ENCODE measurements around the gene CACNG7.
"Not testable (repeated sequence)": the region's sequence is repeated elsewhere in the genome, so short reads cannot be mapped to it uniquely, and the experiment has no call there.

CACNG7 gene

GRCh38 chr19:53906211-53907192 is 2.6 kb upstream of the CACNG7 start:
- DNase-seq = no peak

- no peak for DNase-seq
These were observed 1.9 kb upstream of the CACNG7 start for GRCh38 chr19:53907193-53907581.

GRCh38 chr19:53907690-53908089 is 1.4 kb upstream of the CACNG7 start:
- DNase-seq = no peak

- DNase-seq = peak; percentile 1
These were observed 758 bp upstream of the CACNG7 start for GRCh38 chr19:53908106-53908934.

- no peak for DNase-seq
These were observed 542 bp downstream of the CACNG7 start for GRCh38 chr19:53909471-53910169.

- DNase-seq = no peak
These were observed 1.1 kb downstream of the CACNG7 start for GRCh38 chr19:53910170-53910518.

- no peak for DNase-seq
These were observed 3.6 kb downstream of the CACNG7 start for GRCh38 chr19:53912653-53913052.

- DNase-seq = no peak
These were observed 5.9 kb downstream of the CACNG7 start for GRCh38 chr19:53915000-53915399.

- DNase-seq = no peak
These were observed 6.9 kb downstream of the CACNG7 start for GRCh38 chr19:53916004-53916403.

- DNase-seq = no peak
These were observed 8.3 kb downstream of the CACNG7 start for GRCh38 chr19:53917356-53917755.

- no peak for DNase-seq
These were observed 18.7 kb downstream of the CACNG7 start for GRCh38 chr19:53927739-53928138.

GRCh38 chr19:53936029-53936428 is 27.0 kb downstream of the CACNG7 start:
- DNase-seq = no peak

- no peak for DNase-seq
These were observed 33.1 kb downstream of the CACNG7 start for GRCh38 chr19:53942001-53942786.

GRCh38 chr19:53944416-53944815 is 35.3 kb downstream of the CACNG7 start:
- DNase-seq = no peak

- DNase-seq = no peak
These were observed 35.9 kb downstream of the CACNG7 start for GRCh38 chr19:53944933-53945332.

GRCh38 chr19:53945441-53945840 is 36.4 kb downstream of the CACNG7 start:
- no peak for DNase-seq

GRCh38 chr19:53945998-53946397 is 36.9 kb downstream of the CACNG7 start:
- DNase-seq = no peak

GRCh38 chr19:53947624-53948023 is 38.5 kb downstream of the CACNG7 start:
- no peak for DNase-seq

GRCh38 chr19:53948611-53949010 is 39.5 kb downstream of the CACNG7 start:
- not testable (repeated sequence) for DNase-seq

- no peak for DNase-seq
These were observed 42.4 kb downstream of the CACNG7 start for GRCh38 chr19:53951436-53951835.

GRCh38 chr19:53951947-53952346 is 42.9 kb downstream of the CACNG7 start:
- no peak for DNase-seq

- no peak for DNase-seq
These were observed 44.3 kb downstream of the CACNG7 start for GRCh38 chr19:53953383-53953782.
